Effector memory CD8-positive, alpha-beta T cell (primary cell): ENCODE measurements around the gene KEL.

Experiments used
- ATAC-seq: fragments of 150-1000 bp; cut with Tn5 transposase; replicated peaks from 2 replicates; pipeline ENCODE4 v1.10.0; 2021; ENCODE audit warnings: mild to moderate bottlenecking, moderate library complexity
- DNase-seq, 3 experiments: peaks; one replicate each; pipeline ENCODE4 v3.0.0; 2021
- H3K27ac Mint-ChIP-seq, 2 donors: one replicate each; pipeline ENCODE4 v1.8.0; 2022; ENCODE audit warnings: mild to moderate bottlenecking in 2 of 2, mixed read lengths in 2 of 2, moderate library complexity in 2 of 2
- H3K27me3 Mint-ChIP-seq, 2 donors: one replicate each; pipeline ENCODE4 v1.8.0; 2022; ENCODE audit warnings: mixed read lengths in 2 of 2
- H3K36me3 Mint-ChIP-seq: one replicate; pipeline ENCODE4 v1.8.0; 2022; ENCODE audit warnings: mild to moderate bottlenecking, moderate library complexity, mixed read lengths; ENCODE audit not compliant: insufficient read depth
- H3K4me1 Mint-ChIP-seq, 2 donors: one replicate each; pipeline ENCODE4 v1.8.0; 2022; ENCODE audit warnings: low read depth in 2 of 2, mixed read lengths in 2 of 2
- H3K4me3 Mint-ChIP-seq, 2 donors: one replicate each; pipeline ENCODE4 v1.8.0; 2022; ENCODE audit warnings: mild to moderate bottlenecking in 2 of 2, mixed read lengths in 2 of 2, moderate library complexity in 2 of 2
- H3K9me3 Mint-ChIP-seq, 2 donors: one replicate each; pipeline ENCODE4 v1.8.0; 2022; ENCODE audit warnings: mixed read lengths in 2 of 2
- total RNA-seq, 9 experiments: gene quantifications; one replicate each; lab custom pipeline; 2026; lab: John Stamatoyannopoulos, UW

Gene KEL
- total RNA-seq = 0 to 0.58 (median 0.07) reads per million in 9 experiments

- ATAC-seq = no peak
- DNase-seq = no peak
- H3K4me3 Mint-ChIP-seq = no peak within 1 kb of the TSS
- H3K36me3 Mint-ChIP-seq = no peaks in the 10 kb centered on the region
- peaks cover 45 to 53% of the 10 kb centered on the region in 2 donors for H3K27me3 Mint-ChIP-seq
- no peak within 1 kb of the TSS for H3K27ac Mint-ChIP-seq
- H3K4me1 Mint-ChIP-seq = no peaks in the 10 kb centered on the region
- no peaks in the 10 kb centered on the region for H3K9me3 Mint-ChIP-seq
Measured at GRCh38 chr7:142961973-142962926, at the start of gene KEL. Gene KEL, minus strand, starts transcription at chr7:142962363. Its CDS starts 157 bp downstream, at chr7:142962206.

- H3K4me1 Mint-ChIP-seq = peaks cover 2 to 4% of the 10 kb centered on the region in 2 donors
- DNase-seq (peak; percentile 81 to 87 (median 82)), ATAC-seq (peak; percentile 97)
- H3K9me3 Mint-ChIP-seq = no peaks in the 10 kb centered on the region
- peaks cover 14 to 17% of the 10 kb centered on the region in 2 donors for H3K27me3 Mint-ChIP-seq
- H3K4me3 Mint-ChIP-seq = no peak overlapping the region
- no peaks in the 10 kb centered on the region for H3K36me3 Mint-ChIP-seq
- H3K27ac Mint-ChIP-seq = no peak overlapping the region
Measured at GRCh38 chr7:143008007-143008901, 46.1 kb upstream of the KEL start.

GRCh38 chr7:143005632-143006260, 43.6 kb upstream of the KEL start:
- Mint-ChIP-seq H3K27ac (no peak overlapping the region), H3K4me3 (no peak overlapping the region), H3K36me3 (no peaks in the 10 kb centered on the region), H3K9me3 (no peaks in the 10 kb centered on the region), H3K4me1 (peaks cover 5 to 7% of the 10 kb centered on the region in 2 donors), H3K27me3 (peaks cover 6 to 9% of the 10 kb centered on the region in 2 donors)
- DNase-seq = no peak
- no peak for ATAC-seq

GRCh38 chr7:143003393-143004051, 41.4 kb upstream of the KEL start:
- Mint-ChIP-seq H3K9me3 (no peaks in the 10 kb centered on the region), H3K36me3 (no peaks in the 10 kb centered on the region), H3K4me3 (peak overlapping the region; percentile 62 to 79), H3K4me1 (peaks cover 5 to 7% of the 10 kb centered on the region in 2 donors), H3K27ac (peak overlapping the region in 1 of 2 donors; percentile 8), H3K27me3 (peaks cover 6 to 9% of the 10 kb centered on the region in 2 donors)
- DNase-seq = peak; percentile 29 to 36 (median 34)
- ATAC-seq = peak; percentile 73

GRCh38 chr7:143002898-143003297, 40.7 kb upstream of the KEL start:
- Mint-ChIP-seq H3K9me3 (no peaks in the 10 kb centered on the region), H3K4me3 (peak overlapping the region; percentile 62 to 79), H3K4me1 (peaks cover 5 to 7% of the 10 kb centered on the region in 2 donors), H3K36me3 (no peaks in the 10 kb centered on the region), H3K27ac (peak overlapping the region in 1 of 2 donors; percentile 8), H3K27me3 (peaks cover 3 to 5% of the 10 kb centered on the region in 2 donors)
- ATAC-seq = no peak
- no peak for DNase-seq

- Mint-ChIP-seq H3K4me3 (no peak overlapping the region), H3K4me1 (peaks cover 5 to 7% of the 10 kb centered on the region in 2 donors), H3K27me3 (no peaks in the 10 kb centered on the region), H3K27ac (no peak overlapping the region), H3K9me3 (no peaks in the 10 kb centered on the region), H3K36me3 (no peaks in the 10 kb centered on the region)
- DNase-seq (no peak), ATAC-seq (no peak)
Measured at GRCh38 chr7:143002106-143002505, 39.9 kb upstream of the KEL start.

- H3K4me3 Mint-ChIP-seq = no peak overlapping the region
- no peaks in the 10 kb centered on the region for H3K27me3 Mint-ChIP-seq
- H3K9me3 Mint-ChIP-seq = no peaks in the 10 kb centered on the region
- no peaks in the 10 kb centered on the region for H3K36me3 Mint-ChIP-seq
- H3K4me1 Mint-ChIP-seq = peaks cover 5 to 7% of the 10 kb centered on the region in 2 donors
- ATAC-seq = no peak
- no peak for DNase-seq
- no peak overlapping the region for H3K27ac Mint-ChIP-seq
Measured at GRCh38 chr7:143000648-143001047, 38.5 kb upstream of the KEL start.

GRCh38 chr7:142999793-143000192, 37.6 kb upstream of the KEL start:
- H3K27ac Mint-ChIP-seq = no peak overlapping the region
- no peak for DNase-seq
- H3K9me3 Mint-ChIP-seq = no peaks in the 10 kb centered on the region
- no peak overlapping the region for H3K4me3 Mint-ChIP-seq
- no peaks in the 10 kb centered on the region for H3K27me3 Mint-ChIP-seq
- H3K36me3 Mint-ChIP-seq = no peaks in the 10 kb centered on the region
- peaks cover 5 to 7% of the 10 kb centered on the region in 2 donors for H3K4me1 Mint-ChIP-seq
- no peak for ATAC-seq

GRCh38 chr7:142998966-142999365, 36.8 kb upstream of the KEL start:
- H3K27ac Mint-ChIP-seq = no peak overlapping the region
- DNase-seq = no peak
- no peak overlapping the region for H3K4me3 Mint-ChIP-seq

GRCh38 chr7:142997456-142997989, 35.4 kb upstream of the KEL start:
- Mint-ChIP-seq H3K27me3 (peaks cover 9 to 14% of the 10 kb centered on the region in 2 donors), H3K4me3 (no peak overlapping the region), H3K27ac (no peak overlapping the region), H3K9me3 (no peaks in the 10 kb centered on the region), H3K36me3 (no peaks in the 10 kb centered on the region), H3K4me1 (no peaks in the 10 kb centered on the region)
- DNase-seq (no peak), ATAC-seq (no peak)

More at GRCh38 chr7:142998966-142999365, 36.8 kb upstream of the KEL start:
- ATAC-seq = no peak
- H3K27me3 Mint-ChIP-seq = no peaks in the 10 kb centered on the region
- no peaks in the 10 kb centered on the region for H3K36me3 Mint-ChIP-seq
- H3K9me3 Mint-ChIP-seq = no peaks in the 10 kb centered on the region
- H3K4me1 Mint-ChIP-seq = peaks cover 5 to 7% of the 10 kb centered on the region in 2 donors

GRCh38 chr7:142992427-142992826, 30.3 kb upstream of the KEL start:
- Mint-ChIP-seq H3K4me3 (peak overlapping the region in 1 of 2 donors; percentile 2), H3K36me3 (no peaks in the 10 kb centered on the region), H3K27me3 (peaks cover 30 to 31% of the 10 kb centered on the region in 2 donors), H3K4me1 (no peaks in the 10 kb centered on the region), H3K9me3 (no peaks in the 10 kb centered on the region), H3K27ac (peak overlapping the region in 1 of 2 donors; percentile 8)
- DNase-seq (no peak), ATAC-seq (no peak)

- H3K9me3 Mint-ChIP-seq = peaks cover 0 to 1% of the 10 kb centered on the region in 2 donors
Measured at GRCh38 chr7:142984297-142984696, 22.1 kb upstream of the KEL start.

More at GRCh38 chr7:142984297-142984696, 22.1 kb upstream of the KEL start:
- Mint-ChIP-seq H3K36me3 (no peaks in the 10 kb centered on the region), H3K27ac (no peak overlapping the region), H3K27me3 (peaks cover 43 to 49% of the 10 kb centered on the region in 2 donors), H3K4me1 (no peaks in the 10 kb centered on the region), H3K4me3 (no peak overlapping the region)
- ATAC-seq (no peak), DNase-seq (no peak)
